ENCODE data around the gene PKP1. TPM values are rescaled to one million over a fixed set of nuclear protein-coding genes. Genes with fewer than 3 reads are reported as not detected.

PKP1 gene
- total and polyA plus RNA-seq, 3 donors from 2014 or later: 0.11 to 0.63 (median 0.50) TPM

- intact Hi-C loops (cut with DNase I; ENCODE audit: low total_unique reads): no loop called here
- no peak overlapping the region for H3K4me3 ChIP-seq
- H3K27ac ChIP-seq: no peak overlapping the region
- H3K27me3 ChIP-seq: no peaks in the 10 kb centered on the region
- 76 to 86% methylated on average over 11 of the region's 11 CpGs for WGBS, 2 donors
- H3K36me3 ChIP-seq (ENCODE audit: low read depth, missing control alignments): no peaks in the 10 kb centered on the region
- H3K9me3 ChIP-seq: no peaks in the 10 kb centered on the region
- H3K4me1 ChIP-seq: peaks cover 6% of the 10 kb centered on the region
- no peak for DNase-seq
- TF ChIP-seq POLR2A (IDR thresholded peaks at IDR 0.05): no peak
- TF ChIP-seq CTCF (IDR thresholded peaks at IDR 0.05): no peak
Observed at GRCh38 chr1:201307760-201308499, 24.6 kb downstream of the PKP1 start.

- Histone ChIP-seq H3K4me3 (no peak overlapping the region), H3K27ac (no peak overlapping the region), H3K4me1 (peaks cover 6% of the 10 kb centered on the region), H3K9me3 (no peaks in the 10 kb centered on the region), H3K36me3 (ENCODE audit: low read depth, missing control alignments) (no peaks in the 10 kb centered on the region), H3K27me3 (no peaks in the 10 kb centered on the region)
- 30% methylated on average over 9 of the region's 9 CpGs; no CpG with 5 or more reads in 1 of the 2 donors for WGBS, 2 donors
- DNase-seq: peak; percentile 80
- TF ChIP-seq CTCF (IDR thresholded peaks at IDR 0.05): no peak
- intact Hi-C loops (cut with DNase I; ENCODE audit: low total_unique reads): no loop called here
Observed at GRCh38 chr1:201309416-201309815, 26.1 kb downstream of the PKP1 start.

- TF ChIP-seq CTCF (IDR thresholded peaks at IDR 0.05): no peak
- no peak for TF ChIP-seq POLR2A (IDR thresholded peaks at IDR 0.05)
- Histone ChIP-seq H3K27ac (no peak overlapping the region), H3K27me3 (no peaks in the 10 kb centered on the region), H3K4me3 (no peak overlapping the region), H3K4me1 (peaks cover 6% of the 10 kb centered on the region), H3K9me3 (no peaks in the 10 kb centered on the region), H3K36me3 (ENCODE audit: low read depth, missing control alignments) (no peaks in the 10 kb centered on the region)
- intact Hi-C loops (cut with DNase I; ENCODE audit: low total_unique reads): no loop called here
- 24 to 65% methylated on average over 2 to 7 of the region's 7 CpGs for WGBS, 2 donors
- no peak for DNase-seq
Observed at GRCh38 chr1:201310251-201310985, 27.1 kb downstream of the PKP1 start.

GRCh38 chr1:201310986-201311355 is 27.7 kb downstream of the PKP1 start:
- 69 to 76% methylated on average over 3 to 4 of the region's 4 CpGs for WGBS, 2 donors
- peaks cover 6% of the 10 kb centered on the region for H3K4me1 ChIP-seq
- no peak overlapping the region for H3K4me3 ChIP-seq
- no peak for DNase-seq
- TF ChIP-seq CTCF (IDR thresholded peaks at IDR 0.05) (no peak), POLR2A (IDR thresholded peaks at IDR 0.05) (no peak)
- no peak overlapping the region for H3K27ac ChIP-seq
- intact Hi-C loops (cut with DNase I; ENCODE audit: low total_unique reads): no loop called here
- H3K27me3 ChIP-seq: no peaks in the 10 kb centered on the region
- no peaks in the 10 kb centered on the region for H3K9me3 ChIP-seq
- H3K36me3 ChIP-seq (ENCODE audit: low read depth, missing control alignments): no peaks in the 10 kb centered on the region

Data from testis (tissue), 3 donors.